ENCODE data around the gene NQO2. TPM values are rescaled to one million over a fixed set of nuclear protein-coding genes. Genes with fewer than 3 reads are reported as not detected.

Gene NQO2
- total and polyA plus RNA-seq, 10 donors = 16.3 to 55.1 (median 30.7) TPM

- TF ChIP-seq POLR2AphosphoS5 (IDR thresholded peaks at IDR 0.05) (no peak), POLR2A (IDR thresholded peaks at IDR 0.05) (no peak), CTCF (IDR thresholded peaks at IDR 0.05 in 8 of 11, conservative IDR thresholded peaks at IDR 0.05 in 3 of 11) (no peak)
- 68 to 81% (median 71%) methylated on average over 19 of the region's 19 CpGs for WGBS, 5 donors
- intact Hi-C loops (cut with DNase I; ENCODE audit: low total_unique reads) = no loop called here
- no peaks in the 10 kb centered on the region for H3K27me3 ChIP-seq (replicated peaks in 1 of 7)
- no peak overlapping the region for H3K4me3 ChIP-seq
- no peak for DNase-seq
- no peaks in the 10 kb centered on the region for H3K9me3 ChIP-seq
- peaks cover 0 to 11% (median 1%) of the 10 kb centered on the region in 6 donors for H3K4me1 ChIP-seq
- H3K27ac ChIP-seq = no peak overlapping the region
- H3K36me3 ChIP-seq = no peaks in the 10 kb centered on the region
These were observed 37.4 kb downstream of the NQO2 start for GRCh38 chr6:3036861-3037637.

- WGBS, 5 donors = 35 to 69% (median 51%) methylated on average over 7 of the region's 7 CpGs
- H3K27ac ChIP-seq = no peak overlapping the region
- TF ChIP-seq POLR2AphosphoS5 (IDR thresholded peaks at IDR 0.05) = no peak
These were observed 38.1 kb downstream of the NQO2 start for GRCh38 chr6:3037638-3038365.

GRCh38 chr6:3039384-3039783, 39.7 kb downstream of the NQO2 start:
- Histone ChIP-seq H3K36me3 (no peaks in the 10 kb centered on the region), H3K4me1 (peaks cover 0 to 11% (median 1%) of the 10 kb centered on the region in 6 donors), H3K4me3 (no peak overlapping the region), H3K27ac (no peak overlapping the region), H3K27me3 (replicated peaks in 1 of 7) (no peaks in the 10 kb centered on the region), H3K9me3 (no peaks in the 10 kb centered on the region)
- intact Hi-C loops (cut with DNase I; ENCODE audit: low total_unique reads) = no loop called here
- DNase-seq = no peak
- no peak for TF ChIP-seq POLR2A (IDR thresholded peaks at IDR 0.05)
- no peak for TF ChIP-seq CTCF (IDR thresholded peaks at IDR 0.05 in 8 of 11, conservative IDR thresholded peaks at IDR 0.05 in 3 of 11)
- no peak for TF ChIP-seq POLR2AphosphoS5 (IDR thresholded peaks at IDR 0.05)
- 79 to 89% (median 82%) methylated on average over 3 of the region's 3 CpGs for WGBS, 5 donors

More at GRCh38 chr6:3037638-3038365, 38.1 kb downstream of the NQO2 start:
- DNase-seq = no peak
- Histone ChIP-seq H3K4me3 (no peak overlapping the region), H3K9me3 (no peaks in the 10 kb centered on the region), H3K4me1 (peaks cover 0 to 11% (median 1%) of the 10 kb centered on the region in 6 donors), H3K27me3 (replicated peaks in 1 of 7) (no peaks in the 10 kb centered on the region), H3K36me3 (no peaks in the 10 kb centered on the region)
- intact Hi-C loops (cut with DNase I; ENCODE audit: low total_unique reads) = no loop called here

- no peaks in the 10 kb centered on the region for H3K27me3 ChIP-seq (replicated peaks in 1 of 7)
- no peak overlapping the region for H3K4me3 ChIP-seq
- DNase-seq = no peak
- TF ChIP-seq POLR2A (IDR thresholded peaks at IDR 0.05) (no peak), CTCF (IDR thresholded peaks at IDR 0.05 in 8 of 11, conservative IDR thresholded peaks at IDR 0.05 in 3 of 11) (no peak), POLR2AphosphoS5 (IDR thresholded peaks at IDR 0.05) (no peak)
- H3K4me1 ChIP-seq = peaks cover 0 to 11% (median 1%) of the 10 kb centered on the region in 6 donors
- no peak overlapping the region for H3K27ac ChIP-seq
- intact Hi-C loops (cut with DNase I; ENCODE audit: low total_unique reads) = no loop called here
- WGBS, 5 donors = 90 to 96% (median 94%) methylated on average over 3 of the region's 3 CpGs
- H3K36me3 ChIP-seq = no peaks in the 10 kb centered on the region
- no peaks in the 10 kb centered on the region for H3K9me3 ChIP-seq
These were observed 41.5 kb downstream of the NQO2 start for GRCh38 chr6:3041147-3041546.
